Right lobe of liver (tissue), 6 donors: ENCODE results near the gene MARK2. TPM values are rescaled to one million over a fixed set of nuclear protein-coding genes. Genes with fewer than 3 reads are reported as not detected.

Source experiments
- ATAC-seq, 4 donors: fragments of 200-7000 bp; cut with Tn5 transposase; one replicate each; pipeline ENCODE4 v1.9.1; 2020; ENCODE audit warnings: mild to moderate bottlenecking in 4 of 4, moderate library complexity in 4 of 4
- DNase-seq, 3 donors: peaks; one replicate each; pipeline ENCODE4 v3.0.0-alpha.2; 2020
- H3K27ac ChIP-seq, 3 donors: fragments of 200-600 bp; one replicate each; pipeline ENCODE4 v1.8.0; 2022
- H3K27me3 ChIP-seq, 2 donors: fragments of 200-600 bp; one replicate each; pipeline ENCODE4 v1.8.0; 2022
- H3K36me3 ChIP-seq, 4 donors: fragments of 200-600 bp; sonication (generic) in 1 of 4; one replicate each; pipeline versions ENCODE4 v1.5.1 to v1.8.0; 2017 to 2022; ENCODE audit warnings: control low read depth in 1 of 4
- H3K4me1 ChIP-seq, 4 donors: fragments of 200-600 bp; sonication (generic) in 1 of 4; one replicate each; pipeline versions ENCODE4 v1.5.1 to v1.8.0; 2017 to 2022; ENCODE audit warnings: control low read depth in 1 of 4
- H3K4me3 ChIP-seq, 3 donors: fragments of 200-600 bp; one replicate each; pipeline ENCODE4 v1.8.0; 2022
- H3K9me3 ChIP-seq, 4 donors: fragments of 200-600 bp; sonication (generic) in 1 of 4; one replicate each; pipeline versions ENCODE4 v1.5.1 to v1.8.0; 2017 to 2022; ENCODE audit warnings: control low read depth in 1 of 4
- CTCF ChIP-seq, 4 donors: fragments of 200-600 bp in 3 of 4; fragments of 450-650 bp in 1 of 4; IDR thresholded peaks; one replicate each; pipeline versions ENCODE4 v1.5.1 to v1.8.0; 2016 to 2022; ENCODE audit warnings: antibody characterized with exemption in 4 of 4, mild to moderate bottlenecking in 2 of 4
- POLR2A ChIP-seq: fragments of 450-650 bp; IDR thresholded peaks from one replicate; pipeline ENCODE4 v1.6.1; 2017; ENCODE audit warnings: antibody characterized with exemption, mild to moderate bottlenecking
- WGBS: methylation state at CpG from one replicate; pipeline ENCODE4 v1.1.6; 2018; ENCODE audit warnings: low coverage, low lambda C conversion rate; ENCODE audit not compliant: insufficient coverage; ENCODE audit errors: missing lambda C conversion rate; 5-methylcytosine and 5-hydroxymethylcytosine counted together
- intact Hi-C, 2 donors: fragments of 100-400 bp; cut with DNase I; formaldehyde crosslinking; loops; one replicate each; pipeline versions ENCODE4 v1.11.2 to v1.14.1; 2022
- total RNA-seq, 6 experiments: library from RNA; depleted of rRNA in 2 of 6; stranded (reverse); fragments of >200 nt in 2 of 6; fragmentation: NEBNext Ultra II Directional in 3 of 6; extraction: Animal tissue kit (Norgen Biotek cat#: 25700) in 3 of 6; gene quantifications; one replicate each; pipeline versions ENCODE4 v1.1.0 to v1.2.4, GENCODE V29; 2016 to 2023
- donor health status: DM: no; HTN: yes; CAD: no.
- donor health status: DM: no; HTN: no; CAD: no.
- donor health status: DM: no; HTN: no; CAD: no.
- donor health status: DM: no; HTN: yes; CAD: no.
- donor health status: DM: no; HTN: yes; CAD: no.

MARK2 gene
- total RNA-seq, 6 experiments from 2014 or later, result 10.6 to 14.8 (median 12.2) TPM

- WGBS, result 93% methylated on average over 3 of the region's 6 CpGs
- ATAC-seq (no peak), DNase-seq (no peak)
- Histone ChIP-seq H3K9me3 (no peaks in the 10 kb centered on the region), H3K27ac (no peak overlapping the region), H3K4me3 (no peak overlapping the region), H3K27me3 (no peaks in the 10 kb centered on the region), H3K4me1 (no peaks in the 10 kb centered on the region), H3K36me3 (peaks cover 0 to 58% (median 36%) of the 10 kb centered on the region in 4 donors)
- intact Hi-C loops, result loop anchor here in 1 of 2 donors (5.0 kb wide), 1 partner anchor 68 kb away; the partner anchor contains the start of gene MARK2
- TF ChIP-seq POLR2A (no peak), CTCF (IDR thresholded peaks at IDR 0.05) (no peak)
Measured at GRCh38 chr11:63905179-63905578, 66.3 kb downstream of the MARK2 start.

GRCh38 chr11:63906087-63906486 is 67.2 kb downstream of the MARK2 start:
- WGBS, result 91% methylated on average over 3 of the region's 4 CpGs

GRCh38 chr11:63906585-63906984 is 67.7 kb downstream of the MARK2 start:
- Histone ChIP-seq H3K9me3 (no peaks in the 10 kb centered on the region), H3K27ac (no peak overlapping the region), H3K36me3 (peaks cover 0 to 48% (median 31%) of the 10 kb centered on the region in 4 donors), H3K27me3 (no peaks in the 10 kb centered on the region), H3K4me3 (no peak overlapping the region), H3K4me1 (no peaks in the 10 kb centered on the region)
- no peak for DNase-seq
- 60% methylated on average over 3 of the region's 7 CpGs for WGBS
- TF ChIP-seq POLR2A, result no peak
- peak in 3 of 4 donors; percentile 20 to 36 (median 35) for TF ChIP-seq CTCF (IDR thresholded peaks at IDR 0.05)
- intact Hi-C loops, result loop anchor here in 1 of 2 donors (5.0 kb wide), 1 partner anchor 69 kb away; the partner anchor contains the start of gene MARK2
- peak in 2 of 4 donors; percentile 19 to 30 for ATAC-seq

More at GRCh38 chr11:63906087-63906486, 67.2 kb downstream of the MARK2 start:
- no peak for ATAC-seq
- Histone ChIP-seq H3K4me1 (no peaks in the 10 kb centered on the region), H3K4me3 (no peak overlapping the region), H3K27me3 (no peaks in the 10 kb centered on the region), H3K36me3 (peaks cover 0 to 49% (median 32%) of the 10 kb centered on the region in 4 donors), H3K27ac (no peak overlapping the region), H3K9me3 (no peaks in the 10 kb centered on the region)
- intact Hi-C loops, result loop anchor here in 1 of 2 donors (5.0 kb wide), 1 partner anchor 69 kb away; the partner anchor contains the start of gene MARK2
- no peak for DNase-seq
- TF ChIP-seq CTCF (IDR thresholded peaks at IDR 0.05), result no peak
- TF ChIP-seq POLR2A, result no peak

- intact Hi-C loops, result loop anchor here in 1 of 2 donors (5.0 kb wide), 1 partner anchor 70 kb away; the partner anchor contains the start of gene MARK2
- Histone ChIP-seq H3K36me3 (peaks cover 0 to 45% (median 28%) of the 10 kb centered on the region in 4 donors), H3K4me1 (no peaks in the 10 kb centered on the region), H3K27me3 (no peaks in the 10 kb centered on the region), H3K4me3 (no peak overlapping the region), H3K27ac (no peak overlapping the region), H3K9me3 (no peaks in the 10 kb centered on the region)
- no peak for DNase-seq
- TF ChIP-seq POLR2A (no peak), CTCF (IDR thresholded peaks at IDR 0.05) (no peak)
- WGBS, result 13% methylated on average over 1 of the region's 6 CpGs
- ATAC-seq, result no peak
Measured at GRCh38 chr11:63907063-63907462, 68.2 kb downstream of the MARK2 start.
